HCT116 (cell line): ENCODE results near the gene FRRS1L. TPM values are rescaled to one million over a fixed set of nuclear protein-coding genes. Genes with fewer than 3 reads are reported as not detected.

Experiments
- ATAC-seq: fragments of 200-7000 bp; cut with Tn5 transposase; 2 replicates; pipeline ENCODE4 v1.9.1; 2020; ENCODE audit warnings: mild to moderate bottlenecking, moderate library complexity
- BruUV-seq: library from RNA; stranded (reverse); fragments of 400-500 nt; replicated peaks from 2 replicates; lab custom pipeline; 2021; lab: Mats Ljungman, UMichigan
- CTCF ChIA-PET: fragments of 300-600 bp; sonication (Branson Sonifier 250); formaldehyde crosslinking; loops from one replicate; lab custom pipeline; 2021; ENCODE audit warnings: antibody characterized with exemption; lab: Charles Lee
- POLR2A ChIA-PET: fragments of 300-600, 350-600 bp; sonication (Branson Sonifier 250); formaldehyde crosslinking; loops from one replicate; lab custom pipeline; 2021; ENCODE audit warnings: antibody characterized with exemption; lab: Charles Lee
- RAD21 ChIA-PET, 2 experiments: fragments of 300-600 bp; sonication (Branson Sonifier 250); formaldehyde crosslinking; loops; one replicate each; lab custom pipeline; 2023; ENCODE audit warnings: low total read pairs in 2 of 2; ENCODE audit not compliant: uncharacterized antibody in 2 of 2, unreplicated experiment in 2 of 2, low non-redundant PET in 1 of 2; lab: Charles Lee
- DNase-seq: peaks from one replicate; pipeline ENCODE4 v3.0.0-alpha.2; 2010; ENCODE audit warnings: low read depth, low spot score
- H2AFZ ChIP-seq: fragments of 200-600 bp; shearing (Covaris generic), sonication (generic); 2 replicates; pipeline ENCODE4 v1.6.1; 2017; ENCODE audit warnings: low read depth, mixed run types, mixed read lengths, antibody characterized with exemption, low read length; ENCODE audit not compliant: poor library complexity, severe bottlenecking
- H3K27ac ChIP-seq: 2 replicates; pipeline ENCODE4 v1.5.1; 2012; ENCODE audit warnings: low read depth, low read length
- H3K27me3 ChIP-seq: fragments of 200-600 bp; sonication (generic); 2 replicates; pipeline ENCODE4 v1.6.1; 2016; ENCODE audit warnings: mixed run types, low read length, mixed read lengths; ENCODE audit not compliant: insufficient read depth
- H3K36me3 ChIP-seq, 2 experiments: fragments of 200-500 bp in 1 of 2; fragments of 200-600 bp in 1 of 2; sonication (Bioruptor generic) in 1 of 2; sonication (generic) in 1 of 2; 2 replicates each; pipeline versions ENCODE4 v1.5.1 to v1.6.1; 2014 to 2016; ENCODE audit warnings: low read length in 2 of 2, inconsistent platforms in 1 of 2, mixed read lengths in 1 of 2, mixed run types in 1 of 2; ENCODE audit not compliant: insufficient read depth in 2 of 2, control insufficient read depth in 1 of 2
- H3K4me1 ChIP-seq, 2 experiments: fragments of 200-600 bp in 1 of 2; sonication (generic) in 1 of 2; 2 replicates each; pipeline versions ENCODE4 v1.5.1 to v1.6.1; 2012 to 2017; ENCODE audit warnings: low read length in 2 of 2, inconsistent platforms in 1 of 2, mild to moderate bottlenecking in 1 of 2, mixed read lengths in 1 of 2, mixed run types in 1 of 2, moderate library complexity in 1 of 2; ENCODE audit not compliant: insufficient read depth in 2 of 2, control insufficient read depth in 1 of 2
- H3K4me2 ChIP-seq: fragments of 200-600 bp; sonication (generic); 2 replicates; pipeline ENCODE4 v1.6.1; 2017; ENCODE audit warnings: mixed run types, low read length, mixed read lengths
- H3K4me3 ChIP-seq, 2 experiments: fragments of 200-600 bp in 1 of 2; sonication (generic) in 1 of 2; replicated peaks in 1 of 2; 2 replicates each; pipeline ENCODE4 v1.5.1; 2011 to 2016; ENCODE audit warnings: low read length in 2 of 2, control low read depth in 1 of 2, low read depth in 1 of 2, mild to moderate bottlenecking in 1 of 2, mixed read lengths in 1 of 2, mixed run types in 1 of 2
- H3K79me2 ChIP-seq: fragments of 200-600 bp; sonication (generic); 2 replicates; pipeline ENCODE4 v1.6.1; 2017; ENCODE audit warnings: mild to moderate bottlenecking, mixed run types, low read length, moderate library complexity, mixed read lengths; ENCODE audit not compliant: insufficient read depth
- H3K9ac ChIP-seq: fragments of 200-600 bp; sonication (generic); 2 replicates; pipeline ENCODE4 v1.6.1; 2016; ENCODE audit warnings: low read length, mixed read lengths
- H3K9me2 ChIP-seq: fragments of 200-600 bp; sonication (generic), shearing (Covaris generic); 2 replicates; pipeline ENCODE4 v1.6.1; 2017; ENCODE audit warnings: mixed run types, mild to moderate bottlenecking, moderate library complexity; ENCODE audit not compliant: insufficient read depth
- H3K9me3 ChIP-seq, 2 experiments: fragments of 200-500 bp in 1 of 2; fragments of 200-600 bp in 1 of 2; sonication (Bioruptor generic) in 1 of 2; sonication (generic) in 1 of 2; 2 replicates each; pipeline ENCODE4 v1.6.1; 2014 to 2017; ENCODE audit warnings: low read length in 2 of 2, mixed read lengths in 2 of 2, inconsistent platforms in 1 of 2, low read depth in 1 of 2, mild to moderate bottlenecking in 1 of 2, mixed run types in 1 of 2, moderate library complexity in 1 of 2; ENCODE audit not compliant: control insufficient read depth in 1 of 2, insufficient read depth in 1 of 2
- H4K20me1 ChIP-seq: fragments of 200-600 bp; sonication (generic), shearing (Covaris generic); 2 replicates; pipeline ENCODE4 v1.6.1; 2017; ENCODE audit warnings: mixed run types, mild to moderate bottlenecking, moderate library complexity; ENCODE audit not compliant: insufficient read depth
- ATF3 ChIP-seq: IDR thresholded peaks from 2 replicates; pipeline ENCODE4 v1.6.1; 2012
- CBX3 ChIP-seq: IDR thresholded peaks from 2 replicates; pipeline ENCODE4 v1.6.1; 2012; ENCODE audit warnings: low read depth
- CEBPB ChIP-seq: IDR thresholded peaks from 2 replicates; pipeline ENCODE4 v1.6.1; 2012; ENCODE audit warnings: low read depth
- EGR1 ChIP-seq: IDR thresholded peaks from 2 replicates; pipeline ENCODE4 v1.6.1; 2012; ENCODE audit warnings: low read depth
- ELF1 ChIP-seq: IDR thresholded peaks from 2 replicates; pipeline ENCODE4 v1.6.1; 2012; ENCODE audit warnings: low read depth, borderline replicate concordance
- EZH2 ChIP-seq: fragments of 200-600 bp; sonication (generic); IDR thresholded peaks from 2 replicates; pipeline ENCODE4 v1.6.1; 2017; ENCODE audit warnings: antibody characterized with exemption, mixed run types
- EZH2phosphoT487 ChIP-seq: fragments of 200-600 bp; IDR thresholded peaks from 2 replicates; pipeline ENCODE4 v1.6.1; 2018; ENCODE audit warnings: antibody characterized with exemption, borderline replicate concordance
- FOSL1 ChIP-seq: IDR thresholded peaks from 2 replicates; pipeline ENCODE4 v1.6.1; 2012; ENCODE audit warnings: low read depth
- JUND ChIP-seq: IDR thresholded peaks from 2 replicates; pipeline ENCODE4 v1.6.1; 2012
- POLR2A ChIP-seq: IDR thresholded peaks from 2 replicates; pipeline ENCODE4 v1.7.0; 2011; ENCODE audit warnings: borderline replicate concordance; ENCODE audit not compliant: insufficient read depth, insufficient read length; ENCODE audit errors: extremely low read depth
- POLR2AphosphoS5 ChIP-seq: IDR thresholded peaks from 2 replicates; pipeline ENCODE4 v1.6.1; 2011; ENCODE audit warnings: mild to moderate bottlenecking, low read depth, low read length, moderate library complexity
- REST ChIP-seq: IDR thresholded peaks from 2 replicates; pipeline ENCODE4 v1.6.1; 2012; ENCODE audit warnings: low read depth
- SP1 ChIP-seq: IDR thresholded peaks from 2 replicates; pipeline ENCODE4 v1.6.1; 2012; ENCODE audit warnings: low read depth
- TCF7L2 ChIP-seq: IDR thresholded peaks from 2 replicates; pipeline ENCODE4 v1.7.0; 2011; ENCODE audit warnings: borderline replicate concordance, inconsistent platforms; ENCODE audit not compliant: insufficient read depth, insufficient read length; ENCODE audit errors: extremely low read depth
- YY1 ChIP-seq: IDR thresholded peaks from 2 replicates; pipeline ENCODE4 v1.6.1; 2011; ENCODE audit warnings: low read length, low read depth, moderate library complexity, mild to moderate bottlenecking; ENCODE audit not compliant: insufficient replicate concordance; ENCODE audit errors: extremely low read depth
- ZNF274 ChIP-seq: fragments of 200-500 bp; sonication (Bioruptor generic); IDR thresholded peaks from 2 replicates; pipeline ENCODE4 v1.6.1; 2014; ENCODE audit warnings: mild to moderate bottlenecking, low read depth, low read length, inconsistent platforms
- intact Hi-C: fragments of 100-400 bp; cut with micrococcal nuclease; formaldehyde crosslinking; loops from 2 replicates; pipeline ENCODE4 v1.10.0; 2022
- total RNA-seq: library from RNA; stranded (reverse); gene quantifications from one replicate; pipeline ENCODE4 v1.2.1, GENCODE V29; 2021; ENCODE audit not compliant: unreplicated experiment
- TF ChIP-seq, protein P1 (sequence below), 3 experiments: fragments of 200-600 bp in 1 of 3; sonication (generic) in 1 of 3; IDR thresholded peaks in 2 of 3; conservative IDR thresholded peaks in 1 of 3; 2 replicates each; pipeline ENCODE4 v1.5.1; 2012 to 2017; ENCODE audit warnings: low read depth in 2 of 3, low read length in 2 of 3, antibody characterized with exemption in 1 of 3, borderline replicate concordance in 1 of 3, control low read depth in 1 of 3, mild to moderate bottlenecking in 1 of 3, mixed read lengths in 1 of 3, mixed run types in 1 of 3, moderate library complexity in 1 of 3; ENCODE audit not compliant: insufficient read depth in 1 of 3

The FRRS1L gene
- total RNA-seq, 1 experiment from 2014 or later, result not detected

DNA sequence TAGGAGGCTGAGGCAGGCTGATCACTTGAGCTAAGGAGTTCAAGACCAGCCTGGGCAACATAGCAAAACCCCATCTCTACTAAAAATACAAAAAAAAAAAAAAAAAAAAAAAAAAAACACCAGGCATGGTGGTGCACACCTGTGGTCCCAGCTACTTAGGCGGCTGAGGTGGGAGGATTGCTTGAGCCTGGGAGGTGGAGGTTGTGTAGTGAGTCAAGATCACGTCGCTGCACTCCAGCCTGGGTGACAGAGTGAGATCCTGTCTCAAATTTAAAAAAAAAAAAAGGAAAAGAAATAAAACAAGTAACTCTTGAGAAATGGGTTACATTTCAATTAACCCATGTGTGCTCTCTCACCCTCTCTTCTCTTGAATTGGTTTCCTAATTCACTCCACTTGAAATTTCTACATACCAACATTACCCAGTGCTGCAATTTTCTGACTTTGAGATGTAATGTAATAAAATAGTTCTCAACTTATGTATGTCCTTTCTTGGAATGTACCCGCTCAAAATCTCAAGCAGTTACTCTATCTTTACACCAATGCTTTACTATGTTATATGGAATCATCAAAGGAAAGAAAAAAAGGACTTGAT is 83.1 kb downstream of the FRRS1L start:
- H3K4me2 ChIP-seq, result no peak overlapping the region
- RAD21 ChIA-PET, result no interaction called here
- no peaks in the 10 kb centered on the region for H3K9me2 ChIP-seq
- no TSS peak for BruUV-seq
- ATAC-seq (no peak), DNase-seq (no peak)
- H3K79me2 ChIP-seq, result peaks cover 15% of the 10 kb centered on the region
- no peaks in the 10 kb centered on the region for H3K27me3 ChIP-seq
- POLR2A ChIA-PET, result no interaction called here
- H4K20me1 ChIP-seq, result no peaks in the 10 kb centered on the region
- no peak overlapping the region for H2AFZ ChIP-seq
- TF ChIP-seq FOSL1, result no peak
- TF ChIP-seq ELF1, result no peak
- TF ChIP-seq EGR1, result no peak
- no peak for TF ChIP-seq JUND
- no peak for TF ChIP-seq CBX3
- no peak for TF ChIP-seq REST
- no peak for TF ChIP-seq YY1
- TF ChIP-seq ZNF274, result no peak
- TF ChIP-seq EZH2, result no peak
- TF ChIP-seq POLR2AphosphoS5, result no peak
- no peak for TF ChIP-seq POLR2A
- TF ChIP-seq, protein P1, sequence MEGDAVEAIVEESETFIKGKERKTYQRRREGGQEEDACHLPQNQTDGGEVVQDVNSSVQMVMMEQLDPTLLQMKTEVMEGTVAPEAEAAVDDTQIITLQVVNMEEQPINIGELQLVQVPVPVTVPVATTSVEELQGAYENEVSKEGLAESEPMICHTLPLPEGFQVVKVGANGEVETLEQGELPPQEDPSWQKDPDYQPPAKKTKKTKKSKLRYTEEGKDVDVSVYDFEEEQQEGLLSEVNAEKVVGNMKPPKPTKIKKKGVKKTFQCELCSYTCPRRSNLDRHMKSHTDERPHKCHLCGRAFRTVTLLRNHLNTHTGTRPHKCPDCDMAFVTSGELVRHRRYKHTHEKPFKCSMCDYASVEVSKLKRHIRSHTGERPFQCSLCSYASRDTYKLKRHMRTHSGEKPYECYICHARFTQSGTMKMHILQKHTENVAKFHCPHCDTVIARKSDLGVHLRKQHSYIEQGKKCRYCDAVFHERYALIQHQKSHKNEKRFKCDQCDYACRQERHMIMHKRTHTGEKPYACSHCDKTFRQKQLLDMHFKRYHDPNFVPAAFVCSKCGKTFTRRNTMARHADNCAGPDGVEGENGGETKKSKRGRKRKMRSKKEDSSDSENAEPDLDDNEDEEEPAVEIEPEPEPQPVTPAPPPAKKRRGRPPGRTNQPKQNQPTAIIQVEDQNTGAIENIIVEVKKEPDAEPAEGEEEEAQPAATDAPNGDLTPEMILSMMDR (IDR thresholded peaks at IDR 0.05 in 2 of 3, conservative IDR thresholded peaks at IDR 0.05 in 1 of 3; ENCODE audit: borderline replicate concordance in 1 of 3, insufficient read depth in 1 of 3, low read depth in 2 of 3, low read length in 2 of 3), result no peak
- TF ChIP-seq EZH2phosphoT487, result no peak
- no peak for TF ChIP-seq SP1
- no peak for TF ChIP-seq CEBPB
- no peak for TF ChIP-seq ATF3
- TF ChIP-seq TCF7L2, result no peak
- H3K4me1 ChIP-seq, result peaks cover 0 to 11% of the 10 kb centered on the region in 2 experiments; a peak in 2 of 4 replicates
- no peak overlapping the region for H3K9ac ChIP-seq
- no peak overlapping the region for H3K27ac ChIP-seq
- no peaks in the 10 kb centered on the region for H3K9me3 ChIP-seq
- CTCF ChIA-PET, result no interaction called here
- no peak overlapping the region for H3K4me3 ChIP-seq
- intact Hi-C loops, result no loop called here
- peaks cover 10 to 28% of the 10 kb centered on the region in 2 experiments for H3K36me3 ChIP-seq
